Hematopoietic multipotent progenitor cell treated with erythropoietin and hydrocortisone succinate and interleukin-3 and kit ligand, for 15 days (in vitro differentiated cells): ENCODE data around the gene FOLH1.
"Not testable (repeated sequence)": the region's sequence is repeated elsewhere in the genome, so short reads cannot be mapped to it uniquely, and the experiment has no call there.

ENCODE experiments used
- DNase-seq: peaks from one replicate; pipeline ENCODE4 v3.0.0-alpha.2; 2015; ENCODE audit warnings: low spot score

FOLH1 gene

GRCh38 chr11:49208006-49208721 lies at the start of gene FOLH1:
FOLH1 (minus strand) TSS chr11:49208602; CDS start chr11:49208409, 193 bp downstream.
- no peak for DNase-seq

- DNase-seq = not testable (repeated sequence)
Measured at GRCh38 chr11:49255148-49255547, 46.7 kb upstream of the FOLH1 start.

GRCh38 chr11:49251212-49251611 lies 42.8 kb upstream of the FOLH1 start:
- DNase-seq = not testable (repeated sequence)

GRCh38 chr11:49250398-49251115 lies 42.2 kb upstream of the FOLH1 start:
- DNase-seq = not testable (repeated sequence)

GRCh38 chr11:49249363-49249762 lies 41.0 kb upstream of the FOLH1 start:
- DNase-seq = not testable (repeated sequence)

- not testable (repeated sequence) for DNase-seq
Measured at GRCh38 chr11:49233685-49234084, 25.3 kb upstream of the FOLH1 start.

- not testable (repeated sequence) for DNase-seq
Measured at GRCh38 chr11:49233019-49233418, 24.6 kb upstream of the FOLH1 start.

- not testable (repeated sequence) for DNase-seq
Measured at GRCh38 chr11:49231725-49232124, 23.3 kb upstream of the FOLH1 start.

- DNase-seq = not testable (repeated sequence)
Measured at GRCh38 chr11:49230534-49230933, 22.1 kb upstream of the FOLH1 start.

GRCh38 chr11:49230001-49230400 lies 21.6 kb upstream of the FOLH1 start:
- DNase-seq = not testable (repeated sequence)

- not testable (repeated sequence) for DNase-seq
Measured at GRCh38 chr11:49229136-49229535, 20.7 kb upstream of the FOLH1 start.

- DNase-seq = not testable (repeated sequence)
Measured at GRCh38 chr11:49225255-49225785, 16.9 kb upstream of the FOLH1 start.

- no peak for DNase-seq
Measured at GRCh38 chr11:49221112-49221511, 12.7 kb upstream of the FOLH1 start.

- no peak for DNase-seq
Measured at GRCh38 chr11:49213026-49213560, 4.7 kb upstream of the FOLH1 start.

GRCh38 chr11:49206999-49207398 lies 1.4 kb downstream of the FOLH1 start:
- not testable (repeated sequence) for DNase-seq

GRCh38 chr11:49202287-49202976 lies 6.0 kb downstream of the FOLH1 start:
- no peak for DNase-seq

GRCh38 chr11:49196775-49197174 lies 11.6 kb downstream of the FOLH1 start:
- not testable (repeated sequence) for DNase-seq

- not testable (repeated sequence) for DNase-seq
Measured at GRCh38 chr11:49196002-49196401, 12.4 kb downstream of the FOLH1 start.

GRCh38 chr11:49190287-49190686 lies 18.1 kb downstream of the FOLH1 start:
- DNase-seq = not testable (repeated sequence)

GRCh38 chr11:49186225-49186624 lies 22.2 kb downstream of the FOLH1 start:
- DNase-seq = not testable (repeated sequence)

- not testable (repeated sequence) for DNase-seq
Measured at GRCh38 chr11:49185597-49185996, 22.8 kb downstream of the FOLH1 start.

- DNase-seq = not testable (repeated sequence)
Measured at GRCh38 chr11:49184756-49185155, 23.6 kb downstream of the FOLH1 start.
